Activated T-cell treated with anti-CD3 and anti-CD28 coated beads, Interleukin-2, amount 50 U/mL, for 48 hours (primary cell): ENCODE results near the gene MCTP2.
A peak's percentile ranks its signal among the peaks of the same experiment; 100 is the strongest.

Experiments
- DNase-seq, 2 experiments: peaks; one replicate each; pipeline ENCODE4 v3.0.0-alpha.2; 2020

MCTP2 gene

GRCh38 chr15:94300612-94301011 lies 69.3 kb downstream of the MCTP2 start:
- DNase-seq: no peak

- peak in 1 of 2 experiments; percentile 48 for DNase-seq
Observed at GRCh38 chr15:94305133-94305532, 73.8 kb downstream of the MCTP2 start.

GRCh38 chr15:94306700-94307650 lies 75.6 kb downstream of the MCTP2 start:
- peak; percentile 52 to 56 for DNase-seq

GRCh38 chr15:94312946-94313345 lies 81.6 kb downstream of the MCTP2 start:
- no peak for DNase-seq

GRCh38 chr15:94314639-94315038 lies 83.3 kb downstream of the MCTP2 start:
- no peak for DNase-seq

- no peak for DNase-seq
Observed at GRCh38 chr15:94317211-94317610, 85.8 kb downstream of the MCTP2 start.

- DNase-seq: no peak
Observed at GRCh38 chr15:94322141-94322540, 90.8 kb downstream of the MCTP2 start.

- DNase-seq: no peak
Observed at GRCh38 chr15:94323076-94323475, 91.7 kb downstream of the MCTP2 start.

- peak in 1 of 2 experiments; percentile 72 for DNase-seq
Observed at GRCh38 chr15:94324117-94324826, 92.9 kb downstream of the MCTP2 start.

GRCh38 chr15:94324835-94325767 lies 93.7 kb downstream of the MCTP2 start:
- DNase-seq: peak in 1 of 2 experiments; percentile 45

- DNase-seq: no peak
Observed at GRCh38 chr15:94327356-94327936, 96.1 kb downstream of the MCTP2 start.

- no peak for DNase-seq
Observed at GRCh38 chr15:94331731-94332130, 100.4 kb downstream of the MCTP2 start.

GRCh38 chr15:94335616-94336015 lies 104.3 kb downstream of the MCTP2 start:
- DNase-seq: no peak

- no peak for DNase-seq
Observed at GRCh38 chr15:94336817-94337467, 105.6 kb downstream of the MCTP2 start.

GRCh38 chr15:94338243-94338846 lies 107.0 kb downstream of the MCTP2 start:
- no peak for DNase-seq

GRCh38 chr15:94346282-94346681 lies 114.9 kb downstream of the MCTP2 start:
- no peak for DNase-seq

GRCh38 chr15:94348084-94348483 lies 116.7 kb downstream of the MCTP2 start:
- no peak for DNase-seq

- DNase-seq: no peak
Observed at GRCh38 chr15:94351031-94351535, 119.7 kb downstream of the MCTP2 start.

- DNase-seq: no peak
Observed at GRCh38 chr15:94352636-94353487, 121.5 kb downstream of the MCTP2 start.

- no peak for DNase-seq
Observed at GRCh38 chr15:94353488-94353820, 122.1 kb downstream of the MCTP2 start.
